Peyer's patch (tissue), 4 donors: Measurements from ENCODE around the gene CMAS. TPM values are rescaled to one million over a fixed set of nuclear protein-coding genes. Genes with fewer than 3 reads are reported as not detected.
A peak's percentile ranks its signal among the peaks of the same experiment; 100 is the strongest.
"Not testable (repeated sequence)": the region's sequence is repeated elsewhere in the genome, so short reads cannot be mapped to it uniquely, and the experiment has no call there.

Experiments used
- DNase-seq, 3 donors: peaks; one replicate each; pipeline ENCODE4 v3.0.0-alpha.2; 2017 to 2019
- H3K27ac ChIP-seq, 4 donors: fragments of 200-600 bp; sonication (generic); one replicate each; pipeline ENCODE4 v1.5.1; 2016 to 2019
- H3K27me3 ChIP-seq, 2 donors: fragments of 200-600 bp; sonication (generic); one replicate each; pipeline ENCODE4 v1.5.1; 2019
- H3K36me3 ChIP-seq, 3 donors: fragments of 200-600 bp; sonication (generic); one replicate each; pipeline ENCODE4 v1.5.1; 2016 to 2019
- H3K4me1 ChIP-seq, 4 donors: fragments of 200-600 bp; sonication (generic); one replicate each; pipeline ENCODE4 v1.5.1; 2016 to 2019
- H3K4me3 ChIP-seq, 4 donors: fragments of 200-600 bp; sonication (generic); 1 replicate in 3 of 4; 2 replicates in 1 of 4; pipeline ENCODE4 v1.5.1; 2016 to 2019; ENCODE audit warnings: mild to moderate bottlenecking in 1 of 4
- H3K9me3 ChIP-seq, 4 donors: fragments of 200-600 bp; sonication (generic); one replicate each; pipeline ENCODE4 v1.5.1; 2016 to 2019; ENCODE audit warnings: mild to moderate bottlenecking in 1 of 4
- CTCF ChIP-seq, 6 experiments: fragments of 450-650 bp in 4 of 6; fragments of 200-600 bp in 2 of 6; sonication (generic) in 1 of 6; IDR thresholded peaks; one replicate each; pipeline ENCODE4 v1.5.1; 2017 to 2019; ENCODE audit warnings: antibody characterized with exemption in 6 of 6, mild to moderate bottlenecking in 3 of 6, moderate library complexity in 1 of 6
- POLR2A ChIP-seq, 2 donors: fragments of 450-650 bp; IDR thresholded peaks; one replicate each; pipeline ENCODE4 v1.5.1; 2017; ENCODE audit warnings: antibody characterized with exemption in 2 of 2, mild to moderate bottlenecking in 2 of 2, moderate library complexity in 2 of 2
- total RNA-seq, 4 donors: library from RNA; depleted of rRNA; stranded (reverse); fragments of >200 nt; gene quantifications; one replicate each; pipeline ENCODE4 v1.1.0, GENCODE V29; 2016

CMAS gene
- total RNA-seq, 4 donors from 2014 or later: 41.3 to 112 (median 94.3) TPM

GRCh38 chr12:22082190-22082701, 36.2 kb downstream of the CMAS start:
- H3K9me3 ChIP-seq: no peaks in the 10 kb centered on the region
- no peaks in the 10 kb centered on the region for H3K4me1 ChIP-seq
- no peak overlapping the region for H3K27ac ChIP-seq
- H3K36me3 ChIP-seq: no peaks in the 10 kb centered on the region
- H3K4me3 ChIP-seq: no peak overlapping the region
- DNase-seq: no peak
- no peaks in the 10 kb centered on the region for H3K27me3 ChIP-seq
- TF ChIP-seq CTCF (IDR thresholded peaks at IDR 0.05): no peak

GRCh38 chr12:22083167-22083566, 37.1 kb downstream of the CMAS start:
- H3K4me1 ChIP-seq: no peaks in the 10 kb centered on the region
- H3K27ac ChIP-seq: no peak overlapping the region
- DNase-seq: no peak
- H3K36me3 ChIP-seq: no peaks in the 10 kb centered on the region
- TF ChIP-seq CTCF (IDR thresholded peaks at IDR 0.05) (peak in 5 of 6 experiments; percentile 23 to 52 (median 48)), POLR2A (IDR thresholded peaks at IDR 0.05) (no peak)
- no peak overlapping the region for H3K4me3 ChIP-seq
- H3K27me3 ChIP-seq: no peaks in the 10 kb centered on the region
- H3K9me3 ChIP-seq: no peaks in the 10 kb centered on the region

GRCh38 chr12:22084852-22085251, 38.8 kb downstream of the CMAS start:
- DNase-seq: no peak
- TF ChIP-seq CTCF (IDR thresholded peaks at IDR 0.05) (no peak), POLR2A (IDR thresholded peaks at IDR 0.05) (no peak)
- Histone ChIP-seq H3K27ac (no peak overlapping the region), H3K36me3 (no peaks in the 10 kb centered on the region), H3K27me3 (no peaks in the 10 kb centered on the region), H3K4me3 (no peak overlapping the region), H3K9me3 (no peaks in the 10 kb centered on the region), H3K4me1 (no peaks in the 10 kb centered on the region)

- no peak for DNase-seq
- Histone ChIP-seq H3K4me3 (no peak overlapping the region), H3K4me1 (no peaks in the 10 kb centered on the region), H3K27me3 (no peaks in the 10 kb centered on the region), H3K27ac (no peak overlapping the region), H3K9me3 (no peaks in the 10 kb centered on the region), H3K36me3 (no peaks in the 10 kb centered on the region)
- TF ChIP-seq CTCF (IDR thresholded peaks at IDR 0.05) (no peak), POLR2A (IDR thresholded peaks at IDR 0.05) (no peak)
These were observed 42.9 kb downstream of the CMAS start for GRCh38 chr12:22088886-22089285.

GRCh38 chr12:22089486-22089885, 43.5 kb downstream of the CMAS start:
- H3K27me3 ChIP-seq: no peaks in the 10 kb centered on the region
- H3K36me3 ChIP-seq: no peaks in the 10 kb centered on the region
- H3K27ac ChIP-seq: no peak overlapping the region
- TF ChIP-seq POLR2A (IDR thresholded peaks at IDR 0.05): no peak
- no peak for TF ChIP-seq CTCF (IDR thresholded peaks at IDR 0.05)
- DNase-seq: no peak
- H3K9me3 ChIP-seq: no peaks in the 10 kb centered on the region
- no peaks in the 10 kb centered on the region for H3K4me1 ChIP-seq
- no peak overlapping the region for H3K4me3 ChIP-seq

- DNase-seq, H3K4me3 ChIP-seq, H3K36me3 ChIP-seq, H3K27ac ChIP-seq, H3K4me1 ChIP-seq, H3K27me3 ChIP-seq, H3K9me3 ChIP-seq: not testable (repeated sequence)
These were observed 53.0 kb downstream of the CMAS start for GRCh38 chr12:22099062-22099461.
